Suprapubic skin (tissue), 4 donors: ENCODE measurements around the gene IMMP2L. TPM values are rescaled to one million over a fixed set of nuclear protein-coding genes. Genes with fewer than 3 reads are reported as not detected.

ENCODE experiments used
- DNase-seq, 2 donors: peaks; one replicate each; pipeline ENCODE4 v3.0.0-alpha.2; 2019; ENCODE audit warnings: low spot score in 2 of 2
- H3K27ac ChIP-seq: fragments of 200-600 bp; sonication (generic); one replicate; pipeline ENCODE4 v1.5.1; 2019
- H3K27me3 ChIP-seq: fragments of 200-600 bp; sonication (generic); one replicate; pipeline ENCODE4 v1.5.1; 2019
- H3K36me3 ChIP-seq: fragments of 200-600 bp; sonication (generic); one replicate; pipeline ENCODE4 v1.5.1; 2019
- H3K4me1 ChIP-seq: fragments of 200-600 bp; sonication (generic); one replicate; pipeline ENCODE4 v1.5.1; 2019
- H3K4me3 ChIP-seq: fragments of 200-600 bp; sonication (generic); one replicate; pipeline ENCODE4 v1.5.1; 2019; ENCODE audit warnings: mild to moderate bottlenecking
- H3K9me3 ChIP-seq: fragments of 200-600 bp; sonication (generic); one replicate; pipeline ENCODE4 v1.5.1; 2019
- CTCF ChIP-seq, 2 donors: fragments of 200-600 bp in 1 of 2; fragments of 450-650 bp in 1 of 2; sonication (generic) in 1 of 2; IDR thresholded peaks; one replicate each; pipeline ENCODE4 v1.5.1; 2016 to 2019; ENCODE audit warnings: antibody characterized with exemption in 2 of 2, mild to moderate bottlenecking in 1 of 2, moderate library complexity in 1 of 2
- EP300 ChIP-seq: sonication (generic); formaldehyde crosslinking; IDR thresholded peaks from one replicate; pipeline ENCODE4 v1.6.1; 2017; ENCODE audit warnings: antibody characterized with exemption
- POLR2A ChIP-seq, 2 donors: fragments of 450-650 bp; IDR thresholded peaks; one replicate each; pipeline ENCODE4 v1.6.1; 2017; ENCODE audit warnings: antibody characterized with exemption in 2 of 2, mild to moderate bottlenecking in 2 of 2, moderate library complexity in 2 of 2
- POLR2AphosphoS5 ChIP-seq, 3 donors: sonication (generic); formaldehyde crosslinking; IDR thresholded peaks; one replicate each; pipeline ENCODE4 v1.6.1; 2017; ENCODE audit warnings: antibody characterized with exemption in 3 of 3
- WGBS: methylation state at CpG from one replicate; pipeline ENCODE4 v1.1.5; 2018; 5-methylcytosine and 5-hydroxymethylcytosine counted together
- total RNA-seq, 4 donors: library from RNA; depleted of rRNA; stranded (reverse); fragments of >200 nt; gene quantifications; one replicate each; pipeline ENCODE4 v1.1.0, GENCODE V29; 2016

IMMP2L gene
- total RNA-seq, 4 donors from 2014 or later: 10.6 to 20.6 (median 14.6) TPM

- Histone ChIP-seq H3K9me3 (no peaks in the 10 kb centered on the region), H3K4me3 (no peak overlapping the region), H3K27ac (no peak overlapping the region), H3K36me3 (no peaks in the 10 kb centered on the region), H3K27me3 (no peaks in the 10 kb centered on the region), H3K4me1 (peaks cover 6% of the 10 kb centered on the region)
- no peak for TF ChIP-seq CTCF (IDR thresholded peaks at IDR 0.05)
- TF ChIP-seq EP300: no peak
- TF ChIP-seq POLR2AphosphoS5 (IDR thresholded peaks at IDR 0.05): no peak
- no peak for TF ChIP-seq POLR2A (IDR thresholded peaks at IDR 0.05)
- 73% methylated on average over 3 of the region's 3 CpGs for WGBS
- no peak for DNase-seq
Measured at GRCh38 chr7:110767550-110768110, 794.7 kb downstream of the IMMP2L start.

- Histone ChIP-seq H3K36me3 (no peaks in the 10 kb centered on the region), H3K27me3 (no peaks in the 10 kb centered on the region), H3K4me3 (no peak overlapping the region), H3K27ac (no peak overlapping the region), H3K9me3 (no peaks in the 10 kb centered on the region), H3K4me1 (peaks cover 6% of the 10 kb centered on the region)
- TF ChIP-seq CTCF (IDR thresholded peaks at IDR 0.05): no peak
- no peak for TF ChIP-seq POLR2A (IDR thresholded peaks at IDR 0.05)
- no peak for TF ChIP-seq EP300
- no peak for TF ChIP-seq POLR2AphosphoS5 (IDR thresholded peaks at IDR 0.05)
- DNase-seq: no peak
- 42% methylated on average over 2 of the region's 2 CpGs for WGBS
Measured at GRCh38 chr7:110766864-110767263, 795.4 kb downstream of the IMMP2L start.

- Histone ChIP-seq H3K36me3 (no peaks in the 10 kb centered on the region), H3K4me3 (no peak overlapping the region), H3K9me3 (no peaks in the 10 kb centered on the region), H3K27ac (no peak overlapping the region), H3K27me3 (no peaks in the 10 kb centered on the region), H3K4me1 (peaks cover 6% of the 10 kb centered on the region)
- 80% methylated on average over 3 of the region's 3 CpGs for WGBS
- TF ChIP-seq POLR2A (IDR thresholded peaks at IDR 0.05) (no peak), POLR2AphosphoS5 (IDR thresholded peaks at IDR 0.05) (no peak), CTCF (IDR thresholded peaks at IDR 0.05) (no peak), EP300 (no peak)
- DNase-seq: no peak
Measured at GRCh38 chr7:110764852-110765251, 797.4 kb downstream of the IMMP2L start.

- Histone ChIP-seq H3K4me1 (peaks cover 3% of the 10 kb centered on the region), H3K36me3 (no peaks in the 10 kb centered on the region), H3K4me3 (no peak overlapping the region), H3K27me3 (no peaks in the 10 kb centered on the region), H3K9me3 (no peaks in the 10 kb centered on the region), H3K27ac (no peak overlapping the region)
- 91% methylated on average over 2 of the region's 2 CpGs for WGBS
- TF ChIP-seq POLR2AphosphoS5 (IDR thresholded peaks at IDR 0.05) (no peak), EP300 (no peak), POLR2A (IDR thresholded peaks at IDR 0.05) (no peak), CTCF (IDR thresholded peaks at IDR 0.05) (no peak)
- DNase-seq: no peak
Measured at GRCh38 chr7:110762546-110763225, 799.6 kb downstream of the IMMP2L start.

- WGBS: 92% methylated on average over 2 of the region's 2 CpGs
- Histone ChIP-seq H3K9me3 (no peaks in the 10 kb centered on the region), H3K4me3 (no peak overlapping the region), H3K4me1 (no peaks in the 10 kb centered on the region), H3K36me3 (no peaks in the 10 kb centered on the region), H3K27ac (no peak overlapping the region), H3K27me3 (no peaks in the 10 kb centered on the region)
- no peak for DNase-seq
- TF ChIP-seq POLR2A (IDR thresholded peaks at IDR 0.05) (no peak), EP300 (no peak), CTCF (IDR thresholded peaks at IDR 0.05) (no peak), POLR2AphosphoS5 (IDR thresholded peaks at IDR 0.05) (no peak)
Measured at GRCh38 chr7:110760341-110760740, 802.0 kb downstream of the IMMP2L start.
